Middle frontal gyrus (tissue), 1 donor: ENCODE measurements around the gene PHACTR1.

Experiments
- DNase-seq: peaks from one replicate; pipeline ENCODE4 v3.0.0-alpha.2; 2015; ENCODE audit warnings: low spot score; ENCODE audit errors: extremely low spot score

PHACTR1 gene

GRCh38 chr6:13334953-13335352, 618.4 kb downstream of the PHACTR1 start:
- no peak for DNase-seq

- DNase-seq: peak; percentile 74
Observed at GRCh38 chr6:13336553-13336952, 620.0 kb downstream of the PHACTR1 start.

- no peak for DNase-seq
Observed at GRCh38 chr6:13338038-13338437, 621.5 kb downstream of the PHACTR1 start.
